Coronary artery (tissue), 2 donors: Measurements from ENCODE around the gene CNTNAP1.
"Not testable (repeated sequence)": the region's sequence is repeated elsewhere in the genome, so short reads cannot be mapped to it uniquely, and the experiment has no call there.

Source experiments
- DNase-seq: peaks from one replicate; pipeline ENCODE4 v3.0.0-alpha.2; 2017; ENCODE audit warnings: low spot score
- H3K27ac ChIP-seq, 2 donors: fragments of 200-600 bp; sonication (generic); one replicate each; pipeline ENCODE4 v1.5.1; 2016 to 2019
- H3K4me3 ChIP-seq: fragments of 200-600 bp; sonication (generic); 2 replicates; pipeline ENCODE4 v1.5.1; 2016; ENCODE audit warnings: mild to moderate bottlenecking, moderate library complexity
- CTCF ChIP-seq: fragments of 200-600 bp; sonication (generic); IDR thresholded peaks from one replicate; pipeline ENCODE4 v1.5.1; 2019; ENCODE audit warnings: antibody characterized with exemption

CNTNAP1 gene

DNA sequence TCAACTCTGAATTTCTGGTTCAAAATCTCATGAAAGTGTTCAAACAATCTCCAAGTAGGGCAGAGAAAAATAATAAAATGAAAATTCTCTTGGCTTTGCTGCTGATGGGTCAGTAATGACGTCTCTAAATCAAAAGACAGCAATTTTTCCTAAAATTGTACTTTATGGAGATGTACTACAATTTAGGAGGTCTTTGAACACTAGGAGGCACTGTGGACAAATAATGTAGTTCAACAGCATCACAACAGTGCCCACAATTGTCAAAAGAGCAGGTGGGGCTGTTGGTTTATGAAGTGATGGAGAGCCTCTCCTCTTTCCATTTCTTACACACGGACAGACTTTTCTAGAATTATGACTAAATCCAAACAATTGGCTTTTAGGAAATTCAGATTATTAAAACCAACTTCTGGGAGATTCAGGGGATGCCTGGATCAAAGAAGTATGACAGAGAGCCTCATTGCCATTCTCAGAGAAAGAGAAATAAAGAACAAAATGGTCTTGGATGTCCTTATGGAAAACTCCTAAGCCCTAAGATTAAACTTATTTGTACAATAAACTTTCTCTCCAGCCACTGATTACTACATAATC lies 38.8 kb downstream of the CNTNAP1 start:
- Histone ChIP-seq H3K4me3 (no peak overlapping the region), H3K27ac (no peak overlapping the region)
- DNase-seq, result no peak
- peak; percentile 33 for TF ChIP-seq CTCF

- no peak for TF ChIP-seq CTCF
- H3K27ac ChIP-seq, result no peak overlapping the region
- H3K4me3 ChIP-seq, result no peak overlapping the region
- DNase-seq, result no peak
These were observed 41.3 kb downstream of the CNTNAP1 start for GRCh38 chr17:42723636-42724035.

GRCh38 chr17:42725143-42725542 lies 42.8 kb downstream of the CNTNAP1 start:
- no peak for DNase-seq
- TF ChIP-seq CTCF, result no peak
- Histone ChIP-seq H3K27ac (no peak overlapping the region), H3K4me3 (no peak overlapping the region)

- DNase-seq, result no peak
- no peak for TF ChIP-seq CTCF
- H3K4me3 ChIP-seq, result no peak overlapping the region
- H3K27ac ChIP-seq, result no peak overlapping the region
These were observed 58.4 kb downstream of the CNTNAP1 start for GRCh38 chr17:42740699-42741098.

DNA sequence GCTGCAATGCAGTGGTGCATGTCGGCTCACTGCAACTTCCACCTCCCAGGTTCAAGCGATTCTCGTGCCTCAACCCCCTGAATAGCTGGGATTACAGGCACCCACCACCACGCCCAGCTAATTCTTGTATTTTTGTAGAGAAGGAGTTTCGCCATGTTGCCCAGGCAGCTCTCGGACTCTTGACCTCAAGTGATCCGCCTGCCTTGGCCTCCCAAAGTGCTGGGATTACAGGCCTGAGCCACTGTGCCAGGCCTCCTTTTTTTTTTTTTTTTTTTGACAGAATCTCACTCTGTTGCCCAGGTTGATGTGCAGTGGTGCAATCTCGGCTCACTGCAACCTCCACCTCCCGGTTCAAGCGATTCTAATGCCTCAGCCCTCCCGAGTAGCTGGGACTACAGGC lies 60.6 kb downstream of the CNTNAP1 start:
- H3K27ac ChIP-seq, H3K4me3 ChIP-seq, DNase-seq: not testable (repeated sequence)

DNA sequence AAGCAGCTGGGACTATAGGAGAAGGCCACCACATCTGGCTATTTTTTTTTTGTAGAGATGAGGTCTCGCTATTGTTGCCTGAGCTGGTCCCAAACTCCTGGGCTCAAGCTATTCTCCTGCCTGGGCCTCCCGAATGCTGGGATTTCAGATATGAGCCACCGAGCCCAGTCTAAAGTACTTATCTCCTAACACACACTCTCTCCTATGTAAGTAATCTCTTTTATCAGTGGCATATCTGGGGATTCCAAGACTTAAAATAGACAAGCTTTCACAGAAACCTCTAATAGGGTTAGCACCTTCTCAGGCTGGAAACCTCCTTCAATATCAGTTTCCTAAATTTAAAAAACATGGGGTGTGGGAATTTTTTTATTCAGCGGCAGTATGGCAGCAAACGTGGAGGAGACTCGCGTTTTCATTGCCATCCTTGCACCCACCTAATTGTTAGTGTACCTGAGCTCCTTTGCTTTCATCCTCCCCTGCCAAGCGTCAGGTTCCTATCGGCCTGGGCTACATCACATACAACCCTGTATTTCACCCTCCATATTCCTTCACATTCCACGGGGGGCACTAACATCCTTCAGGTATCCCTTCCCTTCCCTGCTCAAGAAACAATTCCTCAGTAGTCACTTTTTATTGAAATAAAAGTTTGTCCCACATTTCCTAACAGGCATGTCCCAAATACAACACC lies 61.4 kb downstream of the CNTNAP1 start:
- Histone ChIP-seq H3K27ac (peak overlapping the region; percentile 92 to 98), H3K4me3 (peak overlapping the region; percentile 96)
- TF ChIP-seq CTCF, result no peak
- DNase-seq, result no peak

- H3K27ac ChIP-seq, result peak overlapping the region; percentile 92 to 98
- peak overlapping the region; percentile 96 for H3K4me3 ChIP-seq
- DNase-seq, result peak; percentile 82
- TF ChIP-seq CTCF, result no peak
These were observed 62.0 kb downstream of the CNTNAP1 start for GRCh38 chr17:42744283-42744805.
